ENCODE results near the gene TMEM218.
"Not testable (repeated sequence)": the region's sequence is repeated elsewhere in the genome, so short reads cannot be mapped to it uniquely, and the experiment has no call there.

GRCh38 chr11:125089481-125089880, 21.9 kb downstream of the TMEM218 start:
- TF ChIP-seq CTCF (IDR thresholded peaks at IDR 0.05; ENCODE audit: control extremely low read depth in 1 of 3, insufficient read depth in 1 of 3, low read depth in 1 of 3, low read length in 3 of 3); POLR2A (IDR thresholded peaks at IDR 0.05; ENCODE audit: control extremely low read depth in 1 of 2, low read depth in 2 of 2, low read length in 2 of 2); ATF2 (IDR thresholded peaks at IDR 0.05; ENCODE audit: low read length); MAX (IDR thresholded peaks at IDR 0.05); USF2 (IDR thresholded peaks at IDR 0.05; ENCODE audit: low read length); PHF8 (conservative IDR thresholded peaks at IDR 0.05; ENCODE audit: low read depth, low read length); POLR2AphosphoS5 (IDR thresholded peaks at IDR 0.05; ENCODE audit: low read depth, low read length): not testable (repeated sequence)
